ENCODE results near the gene CDIP1. TPM values are rescaled to one million over a fixed set of nuclear protein-coding genes. Genes with fewer than 3 reads are reported as not detected.

The CDIP1 gene
- total RNA-seq, 1 donor from 2014 or later: 30.3 TPM

DNA sequence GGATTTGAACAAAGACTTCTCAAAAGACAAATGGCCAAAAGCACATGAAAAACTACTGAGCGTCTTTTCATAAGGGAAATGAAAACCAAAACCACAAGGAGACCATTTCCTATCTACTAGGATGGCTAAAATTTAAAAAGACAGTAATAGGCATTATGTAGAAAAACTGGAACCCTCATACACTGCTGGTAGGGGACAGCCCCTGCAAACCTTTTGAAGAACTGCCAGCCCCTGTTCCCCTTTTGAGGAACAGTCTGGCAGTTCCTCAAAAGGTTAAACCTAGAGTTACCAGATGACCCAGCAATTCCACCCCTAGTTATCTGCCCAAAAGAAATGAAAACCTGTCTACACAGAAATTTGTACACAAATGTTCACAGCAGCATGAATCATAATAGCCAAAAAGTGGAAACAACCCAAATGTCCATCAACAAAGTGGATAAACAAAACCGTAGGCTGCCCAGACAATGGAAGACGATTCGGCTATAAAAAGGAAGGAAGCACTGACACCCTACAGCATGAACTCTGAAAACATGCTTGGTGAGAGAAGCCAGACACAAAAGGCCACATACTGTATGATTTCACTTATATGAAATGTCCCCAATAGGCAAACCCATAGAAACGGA is 22.9 kb downstream of the CDIP1 start:
- TF ChIP-seq, protein P1, sequence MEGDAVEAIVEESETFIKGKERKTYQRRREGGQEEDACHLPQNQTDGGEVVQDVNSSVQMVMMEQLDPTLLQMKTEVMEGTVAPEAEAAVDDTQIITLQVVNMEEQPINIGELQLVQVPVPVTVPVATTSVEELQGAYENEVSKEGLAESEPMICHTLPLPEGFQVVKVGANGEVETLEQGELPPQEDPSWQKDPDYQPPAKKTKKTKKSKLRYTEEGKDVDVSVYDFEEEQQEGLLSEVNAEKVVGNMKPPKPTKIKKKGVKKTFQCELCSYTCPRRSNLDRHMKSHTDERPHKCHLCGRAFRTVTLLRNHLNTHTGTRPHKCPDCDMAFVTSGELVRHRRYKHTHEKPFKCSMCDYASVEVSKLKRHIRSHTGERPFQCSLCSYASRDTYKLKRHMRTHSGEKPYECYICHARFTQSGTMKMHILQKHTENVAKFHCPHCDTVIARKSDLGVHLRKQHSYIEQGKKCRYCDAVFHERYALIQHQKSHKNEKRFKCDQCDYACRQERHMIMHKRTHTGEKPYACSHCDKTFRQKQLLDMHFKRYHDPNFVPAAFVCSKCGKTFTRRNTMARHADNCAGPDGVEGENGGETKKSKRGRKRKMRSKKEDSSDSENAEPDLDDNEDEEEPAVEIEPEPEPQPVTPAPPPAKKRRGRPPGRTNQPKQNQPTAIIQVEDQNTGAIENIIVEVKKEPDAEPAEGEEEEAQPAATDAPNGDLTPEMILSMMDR (conservative IDR thresholded peaks at IDR 0.05; ENCODE audit: low read depth, low read length): no peak
- no peak overlapping the region for H3K4me3 ChIP-seq (ENCODE audit: low read depth, low read length)
- no peak for DNase-seq (ENCODE audit: low read depth)

DNA sequence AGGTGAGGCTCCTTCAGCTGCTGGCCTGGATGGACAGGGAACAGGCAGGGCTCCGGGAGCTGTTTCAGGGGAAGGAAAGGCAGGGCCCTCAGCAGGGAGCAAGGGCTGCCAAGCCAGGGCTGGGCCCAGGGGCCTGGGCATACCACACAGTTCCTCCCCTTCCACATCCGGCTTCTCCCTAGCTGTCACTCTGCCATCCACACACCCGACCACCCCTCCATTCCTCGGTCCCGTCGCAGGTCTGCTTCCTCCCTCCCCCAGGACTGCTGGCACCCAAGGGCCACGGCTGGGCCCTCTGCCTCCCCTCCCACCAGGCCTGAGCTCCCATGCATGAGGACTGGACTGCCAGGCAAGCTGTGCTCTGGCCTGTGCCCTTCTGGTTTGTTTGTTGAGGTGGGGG is 24.0 kb downstream of the CDIP1 start:
- no peak overlapping the region for H3K4me3 ChIP-seq (ENCODE audit: low read depth, low read length)
- TF ChIP-seq, protein P1 (conservative IDR thresholded peaks at IDR 0.05; ENCODE audit: low read depth, low read length): no peak
- no peak for DNase-seq (ENCODE audit: low read depth)

DNA sequence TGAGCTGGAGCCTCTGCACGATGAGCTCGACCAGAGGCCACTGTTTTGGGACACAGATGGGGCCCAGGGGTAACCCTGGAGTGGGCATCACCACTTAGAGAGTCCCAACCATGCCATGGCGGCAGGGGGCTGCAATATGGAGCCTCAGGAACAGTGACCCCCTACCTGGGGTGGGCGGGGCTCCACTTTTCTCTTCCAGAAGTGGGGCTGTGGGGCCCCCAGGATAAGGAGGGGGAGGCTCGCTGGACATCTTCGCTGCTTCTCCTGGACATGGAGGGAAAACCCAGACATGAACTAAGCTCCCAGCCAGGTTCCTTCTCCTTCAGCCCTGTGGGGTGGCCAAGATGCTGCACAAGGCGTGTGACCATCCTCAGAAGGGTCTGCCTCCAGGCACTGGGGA is 24.7 kb downstream of the CDIP1 start:
- DNase-seq (ENCODE audit: low read depth): no peak
- TF ChIP-seq, protein P1 (conservative IDR thresholded peaks at IDR 0.05; ENCODE audit: low read depth, low read length): no peak
- H3K4me3 ChIP-seq (ENCODE audit: low read depth, low read length): no peak overlapping the region

- TF ChIP-seq, protein P1 (conservative IDR thresholded peaks at IDR 0.05; ENCODE audit: low read depth, low read length): no peak
- no peak overlapping the region for H3K4me3 ChIP-seq (ENCODE audit: low read depth, low read length)
- no peak for DNase-seq (ENCODE audit: low read depth)
Measured at GRCh38 chr16:4513086-4513860, 25.3 kb downstream of the CDIP1 start.

- no peak for DNase-seq (ENCODE audit: low read depth)
- no peak overlapping the region for H3K4me3 ChIP-seq (ENCODE audit: low read depth, low read length)
- TF ChIP-seq, protein P1 (conservative IDR thresholded peaks at IDR 0.05; ENCODE audit: low read depth, low read length): no peak
Measured at GRCh38 chr16:4512473-4512872, 26.1 kb downstream of the CDIP1 start.

GRCh38 chr16:4511441-4512082 is 27.0 kb downstream of the CDIP1 start:
- TF ChIP-seq, protein P1 (conservative IDR thresholded peaks at IDR 0.05; ENCODE audit: low read depth, low read length): peak; percentile 68
- no peak for DNase-seq (ENCODE audit: low read depth)
- no peak overlapping the region for H3K4me3 ChIP-seq (ENCODE audit: low read depth, low read length)

All from epithelial cell of proximal tubule (primary cell).